Keratinocyte (primary cell): ENCODE data around the gene RNASE8.

ENCODE experiments used
- CTCF ChIP-seq, 3 experiments: IDR thresholded peaks in 1 of 3; conservative IDR thresholded peaks in 1 of 3; optimal IDR thresholded peaks in 1 of 3; 2 replicates in 2 of 3; 3 replicates in 1 of 3; pipeline versions ENCODE3 to v1.5.1; 2011; ENCODE audit warnings: low read length in 3 of 3, mild to moderate bottlenecking in 3 of 3, moderate library complexity in 2 of 3, control low read depth in 1 of 3, inconsistent platforms in 1 of 3; ENCODE audit not compliant: insufficient read depth in 2 of 3; ENCODE audit errors: extremely low read depth in 1 of 3
- EZH2 ChIP-seq: IDR thresholded peaks from one replicate; pipeline ENCODE4 v1.6.1; 2012; ENCODE audit warnings: inconsistent platforms, mild to moderate bottlenecking, low read length, moderate library complexity

GRCh38 chr14:21068521-21069387, 11.1 kb downstream of the RNASE8 start:
- TF ChIP-seq EZH2 = no peak
- TF ChIP-seq CTCF (optimal IDR thresholded peaks at IDR 0.05 in 1 of 3, IDR thresholded peaks at IDR 0.05 in 1 of 3, conservative IDR thresholded peaks at IDR 0.05 in 1 of 3; ENCODE audit: extremely low read depth in 1 of 3, insufficient read depth in 2 of 3, low read length in 3 of 3) = peak; percentile 27 to 53 (median 47)
